ENCODE results near the gene PYGO2. TPM values are rescaled to one million over a fixed set of nuclear protein-coding genes. Genes with fewer than 3 reads are reported as not detected.
"Not testable (repeated sequence)": the region's sequence is repeated elsewhere in the genome, so short reads cannot be mapped to it uniquely, and the experiment has no call there.

The PYGO2 gene
- total RNA-seq, 2 donors from 2014 or later, result 44.1 to 44.6 TPM

DNA sequence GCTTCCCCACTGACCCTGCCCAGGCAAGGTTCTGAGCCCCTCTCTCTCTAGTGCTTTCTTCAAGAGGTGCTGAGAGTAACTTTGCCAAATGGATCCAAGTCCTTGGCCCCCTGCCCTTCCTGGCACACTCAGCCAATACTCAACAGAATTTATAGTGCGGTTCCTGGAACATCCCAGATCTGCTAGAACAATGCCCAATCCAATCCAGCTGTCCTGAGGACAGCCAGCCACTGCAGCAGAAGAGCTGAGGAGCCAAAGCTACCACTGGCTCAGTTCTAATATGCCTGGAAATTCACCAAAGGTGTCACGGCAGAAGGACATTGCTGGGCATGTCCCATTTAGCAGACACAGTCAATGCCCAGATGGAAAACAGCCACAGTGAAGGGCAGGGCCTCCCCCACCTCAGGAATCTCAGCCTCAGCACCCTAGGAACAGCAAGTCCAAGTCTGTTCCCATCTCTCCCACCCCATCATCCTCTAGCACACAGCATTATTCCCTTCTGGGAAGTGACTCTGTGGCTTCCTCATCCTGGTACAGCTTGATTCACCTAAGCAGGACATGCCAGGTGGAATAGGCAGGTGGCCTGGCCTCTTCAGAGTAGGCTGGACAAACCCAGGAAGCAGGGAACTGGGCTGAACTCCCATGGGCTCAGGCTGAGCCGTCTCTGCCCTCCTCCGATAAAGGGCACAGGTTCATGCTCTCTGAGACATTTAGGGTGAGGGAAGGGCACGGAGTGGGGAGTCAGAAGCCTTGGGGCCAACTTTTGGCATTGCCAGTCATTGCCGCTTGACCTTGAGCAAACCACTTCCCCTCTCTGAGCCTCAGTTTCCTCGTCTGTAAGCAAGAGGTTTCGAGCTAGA lies 49.7 kb downstream of the PYGO2 start:
- Histone ChIP-seq H3K27me3 (replicated peaks; ENCODE audit: insufficient read depth) (no peaks in the 10 kb centered on the region), H3K9me3 (no peaks in the 10 kb centered on the region), H3K4me3 (no peak overlapping the region), H3K27ac (peak overlapping the region; percentile 25 to 39), H3K4me1 (replicated peaks) (peaks cover 5% of the 10 kb centered on the region), H3K36me3 (no peaks in the 10 kb centered on the region)
- intact Hi-C loops (cut with DNase I), result no loop called here
- DNase-seq (ENCODE audit: low spot score), result peak; percentile 66
- TF ChIP-seq POLR2AphosphoS5 (IDR thresholded peaks at IDR 0.05) (peak; percentile 64), POLR2A (IDR thresholded peaks at IDR 0.05) (no peak)
- TF ChIP-seq, protein P1, sequence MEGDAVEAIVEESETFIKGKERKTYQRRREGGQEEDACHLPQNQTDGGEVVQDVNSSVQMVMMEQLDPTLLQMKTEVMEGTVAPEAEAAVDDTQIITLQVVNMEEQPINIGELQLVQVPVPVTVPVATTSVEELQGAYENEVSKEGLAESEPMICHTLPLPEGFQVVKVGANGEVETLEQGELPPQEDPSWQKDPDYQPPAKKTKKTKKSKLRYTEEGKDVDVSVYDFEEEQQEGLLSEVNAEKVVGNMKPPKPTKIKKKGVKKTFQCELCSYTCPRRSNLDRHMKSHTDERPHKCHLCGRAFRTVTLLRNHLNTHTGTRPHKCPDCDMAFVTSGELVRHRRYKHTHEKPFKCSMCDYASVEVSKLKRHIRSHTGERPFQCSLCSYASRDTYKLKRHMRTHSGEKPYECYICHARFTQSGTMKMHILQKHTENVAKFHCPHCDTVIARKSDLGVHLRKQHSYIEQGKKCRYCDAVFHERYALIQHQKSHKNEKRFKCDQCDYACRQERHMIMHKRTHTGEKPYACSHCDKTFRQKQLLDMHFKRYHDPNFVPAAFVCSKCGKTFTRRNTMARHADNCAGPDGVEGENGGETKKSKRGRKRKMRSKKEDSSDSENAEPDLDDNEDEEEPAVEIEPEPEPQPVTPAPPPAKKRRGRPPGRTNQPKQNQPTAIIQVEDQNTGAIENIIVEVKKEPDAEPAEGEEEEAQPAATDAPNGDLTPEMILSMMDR (IDR thresholded peaks at IDR 0.05), result no peak
- 68% methylated on average over 8 of the region's 8 CpGs for WGBS

DNA sequence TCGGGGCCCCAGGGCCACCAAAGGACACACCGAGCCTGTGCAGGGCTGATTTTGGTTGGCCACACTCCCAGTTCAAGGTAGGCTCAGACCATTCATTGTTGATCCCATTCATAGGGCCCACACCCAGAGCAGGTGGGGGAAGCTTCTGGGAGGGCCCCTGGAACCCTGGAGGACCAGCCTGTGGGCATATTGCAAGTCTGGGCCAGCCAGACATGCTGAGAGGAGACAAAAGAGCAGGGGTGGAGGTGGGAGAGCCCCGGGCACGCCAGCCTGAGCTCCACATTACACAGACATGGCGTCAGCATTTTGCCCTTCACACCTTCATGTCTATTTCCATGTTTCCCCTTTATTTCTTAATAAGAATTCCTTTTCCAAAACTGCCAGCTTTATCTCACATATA lies 50.7 kb downstream of the PYGO2 start:
- no peaks in the 10 kb centered on the region for H3K9me3 ChIP-seq
- H3K36me3 ChIP-seq, result no peaks in the 10 kb centered on the region
- TF ChIP-seq POLR2A (IDR thresholded peaks at IDR 0.05) (no peak), POLR2AphosphoS5 (IDR thresholded peaks at IDR 0.05) (no peak)
- TF ChIP-seq, protein P1 (IDR thresholded peaks at IDR 0.05), result no peak
- WGBS, result 43% methylated on average over 5 of the region's 5 CpGs
- DNase-seq (ENCODE audit: low spot score), result no peak
- no peaks in the 10 kb centered on the region for H3K27me3 ChIP-seq (replicated peaks; ENCODE audit: insufficient read depth)
- H3K4me1 ChIP-seq (replicated peaks), result peaks cover 5% of the 10 kb centered on the region
- no peak overlapping the region for H3K4me3 ChIP-seq
- H3K27ac ChIP-seq, result peak overlapping the region in 1 of 2 donors; percentile 25
- intact Hi-C loops (cut with DNase I), result no loop called here

DNA sequence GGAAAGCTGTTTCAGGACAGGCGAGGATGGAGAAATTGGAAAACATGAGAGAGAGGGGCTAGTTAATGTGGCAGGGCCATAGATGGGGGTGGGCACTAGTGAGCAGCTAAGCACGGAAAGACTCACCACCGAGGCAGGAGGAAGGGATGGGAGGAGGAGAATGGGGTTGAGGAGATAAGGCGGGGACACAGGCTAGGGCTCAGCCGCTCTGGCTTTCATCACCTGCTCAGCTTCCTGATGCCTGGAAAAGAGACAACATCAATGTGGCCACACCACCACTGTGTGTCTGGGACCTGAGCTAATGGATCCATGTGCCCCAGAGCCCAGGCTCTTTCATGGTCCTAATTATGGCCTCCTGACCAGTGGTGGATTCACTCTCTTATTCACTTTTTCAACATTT lies 52.6 kb downstream of the PYGO2 start:
- Histone ChIP-seq H3K27me3 (replicated peaks; ENCODE audit: insufficient read depth) (no peaks in the 10 kb centered on the region), H3K27ac (no peak overlapping the region), H3K4me1 (replicated peaks) (peaks cover 5% of the 10 kb centered on the region), H3K9me3 (no peaks in the 10 kb centered on the region), H3K4me3 (no peak overlapping the region), H3K36me3 (no peaks in the 10 kb centered on the region)
- TF ChIP-seq, protein P1 (IDR thresholded peaks at IDR 0.05), result no peak
- TF ChIP-seq POLR2AphosphoS5 (IDR thresholded peaks at IDR 0.05), result no peak
- no peak for TF ChIP-seq POLR2A (IDR thresholded peaks at IDR 0.05)
- intact Hi-C loops (cut with DNase I), result no loop called here
- no peak for DNase-seq (ENCODE audit: low spot score)
- WGBS, result 92% methylated on average over 5 of the region's 5 CpGs

DNA sequence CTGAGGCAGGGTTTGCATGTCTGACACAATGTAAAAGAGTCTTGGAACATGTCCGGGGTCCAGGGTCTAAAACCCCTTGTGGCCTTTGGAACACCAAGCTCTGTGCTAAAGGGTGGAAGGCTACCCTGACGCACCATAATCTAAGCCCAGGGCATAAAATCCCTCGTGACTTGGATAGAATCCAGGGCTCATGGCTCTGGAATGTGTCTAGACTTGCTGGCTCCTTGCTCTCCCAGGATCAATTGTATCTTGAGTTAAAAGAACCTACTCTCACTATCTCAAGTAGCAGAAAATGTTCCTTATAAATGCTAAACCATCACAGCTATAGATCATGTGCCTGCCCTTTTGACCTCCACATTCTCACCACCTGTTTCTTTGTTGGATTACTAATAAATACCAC lies 53.5 kb downstream of the PYGO2 start:
- WGBS, result 73% methylated on average over 3 of the region's 3 CpGs
- H3K27ac ChIP-seq; H3K27me3 ChIP-seq (replicated peaks; ENCODE audit: insufficient read depth); H3K36me3 ChIP-seq; DNase-seq (ENCODE audit: low spot score); H3K4me3 ChIP-seq; H3K4me1 ChIP-seq (replicated peaks); H3K9me3 ChIP-seq; intact Hi-C loops (cut with DNase I): not testable (repeated sequence)

Small RNAs within 50 kb of the gene (microRNA-seq; reads per million reads assigned to microRNA genes)
- gene MIR4258, result not detected

Small RNAs within 50 kb of the gene (small RNA-seq; reads per million reads assigned to genes)
- gene MIR4258, result 0 reads per million in 2 donors
- gene RF00017, result 0 reads per million in 2 donors

Other genes with a start within 250 kb of the PYGO2 start
- gene KCNN3, start 91.5 kb downstream of the PYGO2 start, total RNA-seq, result 1 to 10 TPM; 1.2 to 3.0 TPM
- gene PMVK, start 25.1 kb downstream of the PYGO2 start, total RNA-seq, result 10 to 100 TPM; 23.2 to 26.2 TPM
- 100 to 1,000 TPM; 113 to 140 TPM for gene PBXIP1, start 5.7 kb downstream of the PYGO2 start, total RNA-seq
- gene SHC1, start 9.0 kb upstream of the PYGO2 start, total RNA-seq, result 10 to 100 TPM; 85.0 to 97.2 TPM
- 10 to 100 TPM; 33.5 to 47.5 TPM for gene CKS1B, start 12.9 kb upstream of the PYGO2 start, total RNA-seq
- gene FLAD1, start 21.6 kb upstream of the PYGO2 start, total RNA-seq, result 10 to 100 TPM; 31.5 to 35.3 TPM
- not detected for gene LENEP, start 31.8 kb upstream of the PYGO2 start, total RNA-seq
- gene ZBTB7B, start 41.0 kb upstream of the PYGO2 start, total RNA-seq, result 100 to 1,000 TPM in 1 of 2 donors, 10 to 100 TPM in 1; 60.0 to 103 TPM
- 1 to 10 TPM; 2.3 to 5.3 TPM for gene DCST2, start 72.0 kb upstream of the PYGO2 start, total RNA-seq
- under 1 TPM in 1 of 2 donors, not detected in 1; 0.51 TPM for gene DCST1, start 72.0 kb upstream of the PYGO2 start, total RNA-seq
- gene ADAM15, start 89.5 kb upstream of the PYGO2 start, total RNA-seq, result 100 to 1,000 TPM in 1 of 2 donors, 10 to 100 TPM in 1; 72.5 to 138 TPM
- 10 to 100 TPM; 10.3 to 23.4 TPM for gene EFNA4, start 102.0 kb upstream of the PYGO2 start, total RNA-seq
- 1 to 10 TPM; 5.9 to 8.4 TPM for gene EFNA3, start 117.1 kb upstream of the PYGO2 start, total RNA-seq
- gene EFNA1, start 166.1 kb upstream of the PYGO2 start, total RNA-seq, result 100 to 1,000 TPM in 1 of 2 donors, 10 to 100 TPM in 1; 85.1 to 132 TPM
- 10 to 100 TPM; 26.6 to 48.0 TPM for gene SLC50A1, start 174.1 kb upstream of the PYGO2 start, total RNA-seq
- 10 to 100 TPM; 93.6 to 97.0 TPM for gene DPM3, start 178.7 kb upstream of the PYGO2 start, total RNA-seq
- 100 to 1,000 TPM; 111 to 236 TPM for gene KRTCAP2, start 211.5 kb upstream of the PYGO2 start, total RNA-seq
- gene TRIM46, start 212.1 kb upstream of the PYGO2 start, total RNA-seq, result 1 to 10 TPM in 1 of 2 donors, under 1 TPM in 1; 0.14 to 1.6 TPM
- 10 to 100 TPM; 13.1 to 38.5 TPM for gene THBS3, start 246.1 kb upstream of the PYGO2 start, total RNA-seq
- gene MTX1, start 246.9 kb upstream of the PYGO2 start, total RNA-seq, result 10 to 100 TPM; 49.6 to 57.1 TPM

All from prostate gland (tissue), 2 donors.